GM19395 (cell line): Measurements from ENCODE around the gene TSHZ1.
A peak's percentile ranks its signal among the peaks of the same experiment; 100 is the strongest.

Experiments
- ATAC-seq: cut with Tn5 transposase; IDR thresholded peaks from one replicate; pipeline ENCODE4 v1.9.1; 2021; ENCODE audit warnings: mild to moderate bottlenecking, moderate library complexity; ENCODE audit not compliant: unreplicated experiment

Gene TSHZ1

DNA sequence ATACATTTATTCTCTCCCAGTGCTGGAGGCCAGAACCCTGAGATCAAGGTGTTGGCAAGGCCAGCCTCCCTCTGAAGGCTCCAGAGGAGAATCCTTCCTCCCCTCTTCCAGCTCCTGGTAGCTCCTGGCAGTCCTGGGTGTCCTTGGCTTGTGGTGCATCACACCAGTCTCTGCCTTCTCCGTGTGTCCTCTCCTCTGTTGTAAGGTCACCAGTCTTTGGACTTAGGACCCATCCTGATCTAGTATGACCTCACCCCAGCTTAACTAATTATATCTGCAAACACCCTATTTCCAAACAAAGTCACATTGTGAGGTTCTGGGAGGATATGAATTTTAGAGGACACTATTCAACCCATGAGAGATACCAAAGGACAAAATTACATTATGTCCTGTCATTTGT, 31.1 kb downstream of the TSHZ1 start:
- ATAC-seq: no peak

DNA sequence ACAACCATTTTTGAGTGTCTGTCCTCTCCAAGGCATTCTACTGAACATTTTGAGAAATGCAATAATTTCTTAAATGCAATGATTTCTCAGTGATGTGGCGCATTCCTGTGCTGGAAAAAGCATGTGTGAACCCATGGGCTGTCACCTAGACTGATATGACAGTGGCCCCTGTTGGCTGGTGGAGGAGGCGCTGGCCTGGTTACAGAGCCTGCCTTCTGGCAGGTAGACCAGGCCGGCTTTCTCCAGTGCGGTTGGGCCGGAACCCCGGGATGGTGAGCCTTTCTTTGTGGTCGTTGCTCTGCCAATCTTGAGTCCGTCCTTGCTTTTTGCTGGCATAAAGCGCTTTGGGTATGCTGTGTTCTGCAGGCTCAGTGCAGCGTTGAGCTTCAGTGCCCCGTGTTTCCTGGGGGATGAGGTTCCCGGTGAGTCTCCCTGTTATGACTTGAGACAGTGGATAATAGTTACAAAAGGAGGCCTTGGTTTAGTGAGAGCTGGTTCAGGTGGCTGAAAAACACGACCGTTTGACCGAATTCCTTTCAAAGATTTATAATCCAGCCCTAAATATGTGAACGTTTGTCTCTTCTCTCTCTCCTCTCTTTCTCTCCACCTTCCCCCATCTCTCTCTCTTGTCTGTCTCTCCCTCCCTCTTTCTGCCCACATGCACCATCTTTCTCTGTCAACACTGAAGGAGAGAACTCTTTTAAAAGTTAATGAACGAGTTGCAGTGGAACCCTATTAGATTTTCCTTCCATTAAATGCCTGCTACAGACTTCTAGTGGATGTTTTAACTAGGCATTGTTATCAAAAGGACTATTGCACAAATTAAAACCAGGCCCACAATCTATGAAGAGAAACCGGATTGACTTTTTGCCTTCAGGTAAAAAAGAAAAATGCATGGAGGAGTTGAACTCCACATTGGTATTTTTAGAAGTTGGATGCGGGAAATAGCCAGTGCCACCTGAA, 34.0 kb downstream of the TSHZ1 start:
- ATAC-seq: no peak

- no peak for ATAC-seq
These were observed 36.4 kb downstream of the TSHZ1 start for GRCh38 chr18:75246721-75247610.

DNA sequence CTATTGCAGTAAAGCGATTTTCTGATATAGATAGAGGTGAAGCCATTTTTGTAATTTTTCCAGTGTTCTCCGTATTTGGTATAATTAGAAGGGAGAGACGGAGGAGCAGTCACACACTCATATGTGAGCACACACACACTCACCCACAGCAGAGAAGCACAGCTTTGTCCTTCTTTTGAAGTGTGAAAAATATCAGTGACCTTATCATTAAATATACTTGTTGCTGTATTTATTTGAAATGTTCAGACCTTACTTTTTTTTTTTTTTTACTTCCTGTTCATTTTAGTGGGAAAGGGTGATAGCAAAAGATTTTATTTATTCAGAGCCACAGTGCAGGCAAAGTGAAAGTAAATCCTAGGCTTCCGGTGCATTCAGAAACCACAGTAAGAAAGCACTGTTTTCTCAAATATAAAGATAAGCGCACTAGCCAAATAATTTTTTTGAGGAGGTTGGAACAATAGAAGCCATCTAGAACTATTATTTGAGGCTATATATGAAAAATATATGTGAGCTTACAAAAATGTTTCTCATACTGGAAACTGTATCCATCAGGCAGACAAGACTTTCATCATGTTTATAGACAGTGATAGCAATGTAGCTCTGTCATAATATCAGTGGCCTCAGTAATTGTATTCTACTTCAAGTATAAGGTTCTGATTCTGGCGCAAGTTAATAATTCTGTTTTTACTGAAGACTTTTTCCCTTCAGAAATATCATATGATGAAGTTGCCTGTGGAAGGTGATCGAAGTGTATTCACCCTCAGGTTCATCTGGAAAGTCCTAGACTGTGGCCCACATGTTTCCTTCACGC, 37.2 kb downstream of the TSHZ1 start:
- ATAC-seq: peak; percentile 69

DNA sequence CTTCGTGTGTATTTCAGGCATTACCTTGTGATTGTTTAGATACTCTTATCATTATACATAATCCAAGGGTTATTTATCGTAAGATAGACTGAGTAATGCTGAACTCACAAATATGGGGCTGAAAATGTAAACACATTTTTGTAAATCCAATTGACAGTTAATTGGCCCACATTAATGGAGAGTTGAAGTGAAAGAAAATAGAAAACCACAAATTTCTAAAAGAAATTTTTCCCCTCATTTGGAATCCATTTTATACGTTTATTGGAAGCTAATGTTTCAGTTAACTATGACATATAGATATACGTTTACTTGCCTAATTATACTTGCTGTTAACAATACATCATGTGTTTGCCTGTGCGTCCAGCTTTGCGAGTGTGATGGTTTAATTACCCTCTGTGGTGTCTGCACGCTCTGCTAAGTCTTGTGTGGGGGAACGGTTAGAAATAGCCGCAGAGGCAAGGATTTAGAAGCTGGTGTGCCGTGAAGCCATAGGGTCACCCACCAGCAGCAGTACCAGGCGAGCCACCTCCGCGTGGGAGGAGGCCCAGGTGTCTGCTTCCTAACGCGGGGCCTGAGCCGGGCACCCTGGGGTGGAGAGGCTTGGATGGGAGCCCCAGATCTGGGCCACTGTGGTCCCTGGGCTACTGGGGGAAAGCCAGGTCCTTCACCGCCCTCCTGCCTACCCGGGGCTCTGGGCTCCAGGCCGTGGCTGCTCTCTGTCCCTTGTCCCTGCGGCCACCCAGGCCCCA, 38.0 kb downstream of the TSHZ1 start:
- no peak for ATAC-seq

DNA sequence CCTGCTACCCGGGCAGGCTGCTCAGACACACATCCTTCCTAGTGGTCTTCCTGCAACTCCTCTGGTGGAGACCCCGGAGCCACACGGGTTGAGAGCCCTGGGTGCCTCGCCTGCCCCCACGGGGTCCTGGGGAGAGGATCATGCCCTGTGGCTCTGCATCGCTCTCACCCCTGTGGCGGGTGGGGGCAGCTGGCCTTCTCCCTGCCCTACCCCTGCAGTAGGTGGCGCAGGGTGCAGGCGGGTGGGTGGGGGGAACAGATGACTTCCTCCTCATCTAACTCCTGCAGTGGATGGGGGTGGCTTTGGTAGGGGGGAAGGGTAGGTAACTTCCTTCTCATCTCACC, 38.5 kb downstream of the TSHZ1 start:
- ATAC-seq: no peak

- no peak for ATAC-seq
These were observed 39.3 kb downstream of the TSHZ1 start for GRCh38 chr18:75249672-75250470.

DNA sequence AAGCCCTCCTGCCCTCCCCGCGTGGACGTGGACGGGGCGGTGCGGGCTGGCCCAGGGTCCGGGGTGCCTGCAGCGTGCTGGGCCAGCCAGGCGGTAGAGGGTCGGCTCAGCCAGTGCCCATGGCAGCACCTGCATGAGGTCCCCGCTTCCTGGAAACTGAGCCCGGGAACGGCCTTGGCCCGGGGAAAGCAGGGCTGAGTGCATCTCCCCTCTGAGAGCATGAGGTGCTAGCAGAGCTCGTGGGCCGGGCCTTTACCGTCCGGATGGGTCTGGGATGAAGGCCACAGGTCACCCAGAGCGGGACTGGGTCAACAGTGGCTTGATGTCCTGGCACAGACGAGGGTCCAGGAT, 39.8 kb downstream of the TSHZ1 start:
- no peak for ATAC-seq

DNA sequence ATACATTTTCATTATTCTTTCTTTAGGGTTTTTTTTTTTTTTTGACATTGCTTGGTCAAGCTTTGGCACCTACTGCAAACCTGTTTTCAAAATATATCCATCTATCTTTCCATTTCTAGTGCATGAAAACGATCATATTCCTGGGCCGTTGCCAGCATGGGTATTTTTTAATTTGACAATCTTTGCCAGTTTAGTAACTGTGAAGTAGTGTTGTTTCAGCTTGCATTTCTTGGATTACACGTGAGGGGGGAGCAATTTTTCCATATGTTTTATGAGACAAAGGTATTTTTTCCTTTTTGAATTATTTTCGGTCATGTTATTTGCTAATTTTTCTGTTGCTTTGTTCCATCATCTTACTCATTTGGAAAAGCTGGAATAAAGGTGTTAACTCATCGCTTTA, 40.9 kb downstream of the TSHZ1 start:
- ATAC-seq: no peak

DNA sequence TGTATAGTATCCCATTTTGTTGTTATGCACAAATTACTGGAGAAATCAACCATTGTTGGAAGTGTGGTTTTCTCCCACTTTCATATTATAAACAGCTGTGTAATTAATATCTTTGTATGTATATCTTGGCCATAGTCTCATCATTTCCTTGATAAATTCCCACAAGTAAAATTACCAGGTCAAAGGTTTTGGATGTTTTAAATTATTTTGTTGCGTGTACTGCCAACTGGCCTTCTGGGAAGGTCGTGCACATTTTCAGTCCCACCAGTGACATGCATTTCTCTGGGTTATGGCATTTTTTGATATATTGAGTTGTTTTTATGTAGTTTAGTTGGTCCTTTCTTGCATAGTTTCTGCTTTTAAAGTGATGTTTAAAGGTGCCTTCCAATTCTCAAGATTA, 41.5 kb downstream of the TSHZ1 start:
- ATAC-seq: no peak

GRCh38 chr18:75253043-75253442, 42.4 kb downstream of the TSHZ1 start:
- no peak for ATAC-seq

GRCh38 chr18:75253784-75254183, 43.2 kb downstream of the TSHZ1 start:
- no peak for ATAC-seq

DNA sequence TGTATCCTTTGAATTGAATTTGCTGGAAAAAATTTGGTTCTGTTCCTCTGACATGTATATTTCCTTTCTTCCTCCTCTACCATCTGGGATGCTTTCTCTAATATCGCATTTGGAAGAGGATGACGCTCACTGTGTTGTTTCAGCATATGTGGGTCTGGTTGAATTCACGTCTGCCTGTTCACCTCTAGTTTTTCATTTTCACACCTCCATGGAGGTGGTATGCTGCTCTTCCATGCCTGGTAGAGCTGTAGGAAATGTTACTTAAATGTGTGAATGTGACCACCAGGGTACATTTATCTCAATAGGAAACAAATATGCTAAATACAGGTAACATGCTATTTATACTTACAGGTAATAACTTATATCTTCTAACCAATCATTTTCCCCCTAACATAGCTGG, 44.5 kb downstream of the TSHZ1 start:
- no peak for ATAC-seq

DNA sequence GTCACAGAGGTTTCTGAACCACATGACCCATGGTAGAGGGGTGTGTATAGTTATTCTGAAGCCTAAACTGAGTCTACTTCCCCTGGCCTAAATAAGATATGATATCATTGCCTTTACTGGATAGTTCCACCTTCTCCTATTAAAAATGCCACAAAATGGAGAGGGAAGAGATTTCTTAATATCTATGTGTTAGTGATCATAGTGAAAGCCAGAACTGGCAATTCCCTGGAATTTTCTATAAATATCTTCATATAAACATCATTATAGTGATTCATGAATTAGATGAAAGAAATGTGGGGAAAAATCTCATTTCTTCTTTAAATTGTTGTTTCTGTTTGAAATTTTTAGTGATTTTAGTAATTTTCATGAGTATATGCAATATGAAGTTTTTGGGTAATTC, 45.8 kb downstream of the TSHZ1 start:
- no peak for ATAC-seq

- no peak for ATAC-seq
These were observed 47.0 kb downstream of the TSHZ1 start for GRCh38 chr18:75257605-75258004.

- ATAC-seq: peak; percentile 94
These were observed 51.0 kb downstream of the TSHZ1 start for GRCh38 chr18:75261430-75262223.

GRCh38 chr18:75262511-75262910, 51.9 kb downstream of the TSHZ1 start:
- peak; percentile 0 for ATAC-seq

- no peak for ATAC-seq
These were observed 53.6 kb downstream of the TSHZ1 start for GRCh38 chr18:75264195-75264594.
